Erythroblast (primary cell): Measurements from ENCODE around the gene CDADC1.

Experiments used
- GATA1 ChIP-seq: IDR thresholded peaks from 2 replicates; pipeline ENCODE4 v1.6.1; 2011; ENCODE audit warnings: low read depth, mild to moderate bottlenecking, control low read depth, low read length, moderate library complexity
- POLR2A ChIP-seq: IDR thresholded peaks from 2 replicates; pipeline ENCODE4 v1.6.1; 2011; ENCODE audit warnings: mild to moderate bottlenecking, low read length

- TF ChIP-seq POLR2A (no peak), GATA1 (no peak)
These were observed 32.2 kb downstream of the CDADC1 start for GRCh38 chr13:49279885-49280284.
